SK-N-SH treated with all-trans-retinoic acid at 6 μM for 48 hours (cell line): ENCODE results near the gene GRK5.

Experiments
- ATAC-seq: fragments of 200-7000 bp; cut with Tn5 transposase; 3 replicates; pipeline ENCODE4 v1.9.1; 2020; ENCODE audit warnings: mild to moderate bottlenecking, moderate library complexity
- ARNTL ChIP-seq: fragments of 450-650 bp; formaldehyde crosslinking; IDR thresholded peaks from 2 replicates; pipeline ENCODE4 v1.5.0; 2020; ENCODE audit warnings: low read depth, mild to moderate bottlenecking, moderate library complexity, borderline replicate concordance
- BACH2 ChIP-seq: fragments of 250-450 bp; sonication (Bioruptor Pico); IDR thresholded peaks from 2 replicates; pipeline ENCODE4 v1.9.0; 2021; ENCODE audit warnings: mild to moderate bottlenecking, borderline replicate concordance
- CSDC2 ChIP-seq: fragments of 250-450 bp; sonication (Bioruptor Pico); IDR thresholded peaks from 2 replicates; pipeline ENCODE4 v1.5.0; 2020; ENCODE audit warnings: mild to moderate bottlenecking, moderate library complexity
- ESRRG ChIP-seq: fragments of 250-450 bp; sonication (Bioruptor Pico); IDR thresholded peaks from 2 replicates; pipeline ENCODE4 v1.6.1; 2021; ENCODE audit warnings: mild to moderate bottlenecking
- GLIS3 ChIP-seq: fragments of 250-450 bp; sonication (Bioruptor Pico); IDR thresholded peaks from 2 replicates; pipeline ENCODE4 v1.5.0; 2020; ENCODE audit warnings: mild to moderate bottlenecking, moderate library complexity
- ISL1 ChIP-seq: fragments of 250-450 bp; sonication (Bioruptor Pico); IDR thresholded peaks from 2 replicates; pipeline ENCODE4 v2.1.2; 2022; ENCODE audit warnings: mild to moderate bottlenecking, moderate library complexity
- OSR1 ChIP-seq: fragments of 250-450 bp; sonication (Bioruptor Pico); IDR thresholded peaks from 2 replicates; pipeline ENCODE4 v1.8.0; 2022; ENCODE audit warnings: moderate library complexity, mild to moderate bottlenecking, inconsistent platforms
- PPARA ChIP-seq: fragments of 250-450 bp; sonication (Bioruptor Pico); IDR thresholded peaks from 2 replicates; pipeline ENCODE4 v1.5.0; 2020; ENCODE audit warnings: mild to moderate bottlenecking, borderline replicate concordance
- RARB ChIP-seq: fragments of 250-450 bp; sonication (Bioruptor Pico); IDR thresholded peaks from 2 replicates; pipeline ENCODE4 v1.8.0; 2021; ENCODE audit warnings: mild to moderate bottlenecking, moderate library complexity
- SNAI2 ChIP-seq: fragments of 250-450 bp; sonication (Bioruptor Pico); IDR thresholded peaks from 2 replicates; pipeline ENCODE4 v1.5.0; 2020; ENCODE audit warnings: mild to moderate bottlenecking, moderate library complexity
- TOX ChIP-seq: fragments of 250-450 bp; sonication (Bioruptor Pico); IDR thresholded peaks from 2 replicates; pipeline ENCODE4 v1.8.0; 2021; ENCODE audit warnings: mild to moderate bottlenecking, moderate library complexity, borderline replicate concordance
- ZFP3 ChIP-seq: fragments of 250-450 bp; sonication (Bioruptor Pico); IDR thresholded peaks from 2 replicates; pipeline ENCODE4 v1.5.0; 2020; ENCODE audit warnings: mild to moderate bottlenecking, moderate library complexity
- ZFP30 ChIP-seq: fragments of 450-650 bp; formaldehyde crosslinking; IDR thresholded peaks from 2 replicates; pipeline ENCODE4 v1.5.0; 2022; ENCODE audit warnings: mild to moderate bottlenecking, moderate library complexity
- ZNF565 ChIP-seq: fragments of 450-650 bp; formaldehyde crosslinking; conservative IDR thresholded peaks from 2 replicates; pipeline ENCODE4 v1.5.0; 2020; ENCODE audit warnings: low read depth, mild to moderate bottlenecking, moderate library complexity
- ZNF70 ChIP-seq: fragments of 450-650 bp; formaldehyde crosslinking; IDR thresholded peaks from 2 replicates; pipeline ENCODE4 v1.5.0; 2020; ENCODE audit warnings: mild to moderate bottlenecking, moderate library complexity
- ZNF8 ChIP-seq: fragments of 450-650 bp; formaldehyde crosslinking; IDR thresholded peaks from 2 replicates; pipeline ENCODE4 v1.5.0; 2020; ENCODE audit warnings: mild to moderate bottlenecking, moderate library complexity
- TF ChIP-seq, protein P1 (sequence below): fragments of 250-450 bp; sonication (Bioruptor Pico); IDR thresholded peaks from 2 replicates; pipeline ENCODE4 v1.5.0; 2020; ENCODE audit warnings: mild to moderate bottlenecking, moderate library complexity
- TF ChIP-seq, protein P2 (sequence below): fragments of 250-450 bp; sonication (Bioruptor Pico); IDR thresholded peaks from 2 replicates; pipeline ENCODE4 v1.8.0; 2021; ENCODE audit warnings: low read depth, mild to moderate bottlenecking, moderate library complexity, borderline replicate concordance
- TF ChIP-seq, protein P3 (sequence below): fragments of 250-450 bp; sonication (Bioruptor Pico); IDR thresholded peaks from 2 replicates; pipeline ENCODE4 v1.8.0; 2020; ENCODE audit warnings: mild to moderate bottlenecking, moderate library complexity, borderline replicate concordance

The GRK5 gene

DNA sequence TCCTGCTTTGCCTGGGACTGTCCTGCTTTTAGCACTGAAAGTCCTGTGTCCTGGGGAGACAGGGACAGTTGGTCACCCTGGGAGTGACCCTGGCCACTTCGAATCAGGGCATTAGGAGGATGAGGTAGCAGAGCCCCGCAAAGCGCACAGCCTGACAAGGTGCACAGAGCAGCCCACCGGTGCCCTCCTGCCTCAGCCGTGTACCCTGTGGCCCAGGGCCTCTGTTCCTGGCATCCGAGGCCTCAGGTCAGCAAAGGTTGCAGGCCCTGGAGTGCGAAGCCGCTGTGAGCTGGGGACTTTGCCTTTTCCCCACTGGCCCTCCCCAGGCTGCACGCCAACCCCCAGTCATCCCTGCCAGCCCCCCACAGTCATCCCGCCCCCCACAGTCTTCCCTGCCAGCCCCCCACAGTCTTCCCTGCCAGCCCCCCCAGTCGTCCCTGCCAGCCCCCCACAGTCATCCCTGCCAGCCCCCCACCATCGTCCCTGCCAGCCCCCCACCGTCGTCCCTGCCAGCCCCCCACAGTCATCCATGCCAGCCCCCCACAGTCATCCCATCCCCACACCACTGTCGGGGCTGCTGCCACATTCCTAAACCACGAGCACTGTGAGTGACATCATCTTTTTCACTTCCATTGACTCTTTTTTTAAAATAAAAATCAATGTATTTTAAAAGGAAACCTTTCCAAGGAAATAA is 243.4 kb downstream of the GRK5 start:
- no peak for ATAC-seq

DNA sequence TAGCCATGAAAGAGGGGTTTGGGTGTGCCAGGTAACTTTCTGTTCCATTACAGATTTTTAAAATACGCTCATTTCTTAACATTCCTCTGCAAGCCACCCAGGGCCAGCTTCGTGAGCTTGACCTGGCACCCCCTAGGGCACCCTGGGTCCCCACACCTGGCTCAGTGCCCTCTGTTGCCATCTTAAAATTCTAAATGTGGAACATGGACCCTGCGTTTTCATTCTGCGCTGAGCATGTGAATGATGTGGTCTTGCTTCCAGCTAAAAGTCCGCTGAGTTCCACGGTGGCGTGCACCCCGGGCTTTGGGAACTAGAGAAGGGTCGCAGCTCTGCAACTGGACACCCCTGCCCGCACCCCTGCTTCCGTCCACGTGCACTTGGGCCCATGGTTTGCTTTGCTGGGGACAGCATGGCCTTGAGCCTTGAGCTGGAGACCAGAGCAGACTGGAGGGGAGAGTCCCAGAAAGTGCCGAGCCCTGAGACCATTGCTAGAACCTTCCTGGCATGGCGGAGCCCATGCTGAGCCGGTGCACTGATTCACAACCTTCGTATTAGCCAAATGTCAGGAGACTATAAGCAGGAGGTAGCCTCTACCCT is 244.0 kb downstream of the GRK5 start:
- TF ChIP-seq GLIS3 (CRISPR knock-in tag) (no peak), BACH2 (CRISPR knock-in tag) (no peak), ISL1 (CRISPR knock-in tag) (no peak), ZNF8 (no peak), OSR1 (CRISPR knock-in tag) (no peak), ZFP3 (CRISPR knock-in tag) (no peak), ARNTL (CRISPR knock-in tag) (no peak), ZNF565 (no peak), SNAI2 (CRISPR knock-in tag) (no peak), ESRRG (CRISPR knock-in tag) (no peak), RARB (no peak), ZFP30 (no peak), CSDC2 (CRISPR knock-in tag) (no peak)
- TF ChIP-seq, protein P1, sequence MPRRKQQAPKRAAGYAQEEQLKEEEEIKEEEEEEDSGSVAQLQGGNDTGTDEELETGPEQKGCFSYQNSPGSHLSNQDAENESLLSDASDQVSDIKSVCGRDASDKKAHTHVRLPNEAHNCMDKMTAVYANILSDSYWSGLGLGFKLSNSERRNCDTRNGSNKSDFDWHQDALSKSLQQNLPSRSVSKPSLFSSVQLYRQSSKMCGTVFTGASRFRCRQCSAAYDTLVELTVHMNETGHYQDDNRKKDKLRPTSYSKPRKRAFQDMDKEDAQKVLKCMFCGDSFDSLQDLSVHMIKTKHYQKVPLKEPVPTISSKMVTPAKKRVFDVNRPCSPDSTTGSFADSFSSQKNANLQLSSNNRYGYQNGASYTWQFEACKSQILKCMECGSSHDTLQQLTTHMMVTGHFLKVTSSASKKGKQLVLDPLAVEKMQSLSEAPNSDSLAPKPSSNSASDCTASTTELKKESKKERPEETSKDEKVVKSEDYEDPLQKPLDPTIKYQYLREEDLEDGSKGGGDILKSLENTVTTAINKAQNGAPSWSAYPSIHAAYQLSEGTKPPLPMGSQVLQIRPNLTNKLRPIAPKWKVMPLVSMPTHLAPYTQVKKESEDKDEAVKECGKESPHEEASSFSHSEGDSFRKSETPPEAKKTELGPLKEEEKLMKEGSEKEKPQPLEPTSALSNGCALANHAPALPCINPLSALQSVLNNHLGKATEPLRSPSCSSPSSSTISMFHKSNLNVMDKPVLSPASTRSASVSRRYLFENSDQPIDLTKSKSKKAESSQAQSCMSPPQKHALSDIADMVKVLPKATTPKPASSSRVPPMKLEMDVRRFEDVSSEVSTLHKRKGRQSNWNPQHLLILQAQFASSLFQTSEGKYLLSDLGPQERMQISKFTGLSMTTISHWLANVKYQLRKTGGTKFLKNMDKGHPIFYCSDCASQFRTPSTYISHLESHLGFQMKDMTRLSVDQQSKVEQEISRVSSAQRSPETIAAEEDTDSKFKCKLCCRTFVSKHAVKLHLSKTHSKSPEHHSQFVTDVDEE (CRISPR knock-in tag): no peak
- TF ChIP-seq, protein P2, sequence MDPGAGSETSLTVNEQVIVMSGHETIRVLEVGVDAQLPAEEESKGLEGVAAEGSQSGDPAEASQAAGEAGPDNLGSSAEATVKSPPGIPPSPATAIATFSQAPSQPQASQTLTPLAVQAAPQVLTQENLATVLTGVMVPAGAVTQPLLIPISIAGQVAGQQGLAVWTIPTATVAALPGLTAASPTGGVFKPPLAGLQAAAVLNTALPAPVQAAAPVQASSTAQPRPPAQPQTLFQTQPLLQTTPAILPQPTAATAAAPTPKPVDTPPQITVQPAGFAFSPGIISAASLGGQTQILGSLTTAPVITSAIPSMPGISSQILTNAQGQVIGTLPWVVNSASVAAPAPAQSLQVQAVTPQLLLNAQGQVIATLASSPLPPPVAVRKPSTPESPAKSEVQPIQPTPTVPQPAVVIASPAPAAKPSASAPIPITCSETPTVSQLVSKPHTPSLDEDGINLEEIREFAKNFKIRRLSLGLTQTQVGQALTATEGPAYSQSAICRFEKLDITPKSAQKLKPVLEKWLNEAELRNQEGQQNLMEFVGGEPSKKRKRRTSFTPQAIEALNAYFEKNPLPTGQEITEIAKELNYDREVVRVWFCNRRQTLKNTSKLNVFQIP (CRISPR knock-in tag): no peak
- TF ChIP-seq, protein P3, sequence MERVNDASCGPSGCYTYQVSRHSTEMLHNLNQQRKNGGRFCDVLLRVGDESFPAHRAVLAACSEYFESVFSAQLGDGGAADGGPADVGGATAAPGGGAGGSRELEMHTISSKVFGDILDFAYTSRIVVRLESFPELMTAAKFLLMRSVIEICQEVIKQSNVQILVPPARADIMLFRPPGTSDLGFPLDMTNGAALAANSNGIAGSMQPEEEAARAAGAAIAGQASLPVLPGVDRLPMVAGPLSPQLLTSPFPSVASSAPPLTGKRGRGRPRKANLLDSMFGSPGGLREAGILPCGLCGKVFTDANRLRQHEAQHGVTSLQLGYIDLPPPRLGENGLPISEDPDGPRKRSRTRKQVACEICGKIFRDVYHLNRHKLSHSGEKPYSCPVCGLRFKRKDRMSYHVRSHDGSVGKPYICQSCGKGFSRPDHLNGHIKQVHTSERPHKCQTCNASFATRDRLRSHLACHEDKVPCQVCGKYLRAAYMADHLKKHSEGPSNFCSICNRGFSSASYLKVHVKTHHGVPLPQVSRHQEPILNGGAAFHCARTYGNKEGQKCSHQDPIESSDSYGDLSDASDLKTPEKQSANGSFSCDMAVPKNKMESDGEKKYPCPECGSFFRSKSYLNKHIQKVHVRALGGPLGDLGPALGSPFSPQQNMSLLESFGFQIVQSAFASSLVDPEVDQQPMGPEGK (CRISPR knock-in tag): no peak
- ATAC-seq: no peak

More for the DNA sequence above, 243.4 kb downstream of the GRK5 start:
- no peak for TF ChIP-seq PPARA (CRISPR knock-in tag)
- no peak for TF ChIP-seq GLIS3 (CRISPR knock-in tag)
- TF ChIP-seq OSR1 (CRISPR knock-in tag): no peak
- TF ChIP-seq ZNF8: no peak
- no peak for TF ChIP-seq ZFP3 (CRISPR knock-in tag)
- TF ChIP-seq, all 23 proteins: peak for 0

DNA sequence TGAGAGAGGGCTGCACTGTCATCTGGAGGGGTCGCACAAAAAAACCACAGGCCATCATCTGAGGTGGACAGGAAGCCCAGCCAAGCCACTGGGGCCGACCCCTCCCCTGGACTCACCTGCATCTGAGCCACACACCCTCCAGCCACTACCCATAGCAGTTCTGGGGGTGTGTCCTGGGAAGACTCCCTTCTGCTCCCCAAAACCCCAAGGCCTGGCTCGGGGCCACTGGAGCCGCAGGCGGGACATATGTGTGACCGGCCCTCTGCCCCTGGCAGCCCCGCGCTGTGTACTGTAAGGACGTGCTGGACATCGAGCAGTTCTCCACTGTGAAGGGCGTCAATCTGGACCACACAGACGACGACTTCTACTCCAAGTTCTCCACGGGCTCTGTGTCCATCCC is 245.0 kb downstream of the GRK5 start:
- TF ChIP-seq, protein P1 (CRISPR knock-in tag): no peak
- TF ChIP-seq CSDC2 (CRISPR knock-in tag) (no peak), ISL1 (CRISPR knock-in tag) (no peak), ZNF565 (no peak), ZFP3 (CRISPR knock-in tag) (no peak)
- TF ChIP-seq, all 23 proteins: peak for 0
- ATAC-seq: no peak

DNA sequence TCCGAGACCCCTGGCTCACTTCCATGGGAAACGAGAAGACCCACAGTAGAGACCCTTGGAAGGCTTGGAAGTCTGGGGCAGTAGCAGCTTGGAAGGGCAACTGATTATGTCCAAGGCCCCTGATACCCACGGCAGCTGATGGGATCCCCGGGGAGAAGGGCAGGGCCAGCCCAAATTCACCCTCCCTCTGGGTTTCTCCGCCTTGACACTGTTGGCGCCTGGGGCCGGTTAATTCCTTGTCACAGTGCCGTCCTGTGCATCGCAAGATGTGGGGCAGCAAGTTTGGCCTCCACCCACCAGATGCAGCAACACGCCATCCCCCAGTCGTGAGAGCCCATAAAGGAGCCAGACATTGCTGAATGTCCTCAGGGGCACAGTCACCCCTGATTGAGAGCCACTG is 245.9 kb downstream of the GRK5 start:
- TF ChIP-seq TOX (CRISPR knock-in tag): no peak
- no peak for TF ChIP-seq ZNF70 (CRISPR knock-in tag)
- TF ChIP-seq RARB: no peak
- no peak for TF ChIP-seq GLIS3 (CRISPR knock-in tag)
- TF ChIP-seq, protein P2 (CRISPR knock-in tag): no peak
- no peak for TF ChIP-seq ZFP30
- TF ChIP-seq PPARA (CRISPR knock-in tag): no peak
- TF ChIP-seq BACH2 (CRISPR knock-in tag): no peak
- TF ChIP-seq, all 23 proteins: peak for 0
- ATAC-seq: no peak
